ENCODE data around the gene CCR6. TPM values are rescaled to one million over a fixed set of nuclear protein-coding genes. Genes with fewer than 3 reads are reported as not detected.

Gene CCR6
- total RNA-seq (under 1 TPM in 1 of 5 donors, not detected in 4; 0.92 TPM), polyA plus RNA-seq (under 1 TPM in 1 of 3 donors, not detected in 2; 0.13 TPM)
- long read RNA-seq, donor 1, full-length matches to known transcripts = 2 of 2 reads
- long read RNA-seq, donor 1, partial matches to known transcripts = 0 of 2 reads
- long read RNA-seq, donor 1, other reads (novel, unspliced or antisense) = 0 of 2 reads
- long read RNA-seq, donor 2 = 0 reads
- long read RNA-seq, donor 3 = 0 reads
- long read RNA-seq, donor 4 = 0 reads
- long read RNA-seq, donor 5 = 0 reads
- long read RNA-seq, donor 6, partial matches to known transcripts = 0 of 2 reads
- long read RNA-seq, donor 6, other reads (novel, unspliced or antisense) = 0 of 2 reads
- long read RNA-seq, donor 7, partial matches to known transcripts = 0 of 1 reads
- long read RNA-seq, donor 7, other reads (novel, unspliced or antisense) = 0 of 1 reads
- long read RNA-seq, donor 8 = 0 reads
- long read RNA-seq, donor 9 = 0 reads
- long read RNA-seq, donor 10 = 0 reads

- Histone ChIP-seq H3K36me3 (no peaks in the 10 kb centered on the region), H3K9me3 (no peaks in the 10 kb centered on the region), H3K4me1 (peaks cover 0 to 8% (median 0%) of the 10 kb centered on the region in 4 donors), H3K4me3 (no peak within 1 kb of the TSS), H3K27me3 (peaks cover 0 to 23% (median 0%) of the 10 kb centered on the region in 3 donors), H3K27ac (peak within 1 kb of the TSS in 3 of 5 donors; percentile 15 to 35 (median 31))
- TF ChIP-seq POLR2AphosphoS5 (IDR thresholded peaks at IDR 0.05) (no peak), EP300 (IDR thresholded peaks at IDR 0.05) (no peak), CTCF (IDR thresholded peaks at IDR 0.05) (no peak), POLR2A (IDR thresholded peaks at IDR 0.05) (no peak)
- no peak for DNase-seq
- WGBS, 5 donors = 62 to 66% (median 63%) methylated on average over 8 of the region's 8 CpGs
- intact Hi-C loops (cut with DNase I; ENCODE audit: low total_unique reads) = no loop called here
Observed at GRCh38 chr6:167122827-167123657, at the start of gene CCR6. TSS of gene CCR6 (plus strand) at chr6:167123096. CDS start at chr6:167136135, 13,039 bp downstream.

- H3K4me1 ChIP-seq = no peaks in the 10 kb centered on the region
- peaks cover 0 to 18% (median 7%) of the 10 kb centered on the region in 4 donors for H3K9me3 ChIP-seq
- H3K4me3 ChIP-seq = no peak overlapping the region
- H3K27ac ChIP-seq = no peak overlapping the region
- TF ChIP-seq POLR2A (IDR thresholded peaks at IDR 0.05) = no peak
- TF ChIP-seq EP300 (IDR thresholded peaks at IDR 0.05) = no peak
- no peak for TF ChIP-seq POLR2AphosphoS5 (IDR thresholded peaks at IDR 0.05)
- TF ChIP-seq CTCF (IDR thresholded peaks at IDR 0.05) = no peak
- no peaks in the 10 kb centered on the region for H3K27me3 ChIP-seq
- intact Hi-C loops (cut with DNase I; ENCODE audit: low total_unique reads) = no loop called here
- DNase-seq = no peak
- H3K36me3 ChIP-seq = no peaks in the 10 kb centered on the region
Observed at GRCh38 chr6:167073679-167074274, 49.1 kb upstream of the CCR6 start.

- no peak for DNase-seq
- Histone ChIP-seq H3K4me1 (no peaks in the 10 kb centered on the region), H3K4me3 (no peak overlapping the region), H3K9me3 (peaks cover 0 to 13% (median 6%) of the 10 kb centered on the region in 4 donors), H3K27ac (no peak overlapping the region), H3K36me3 (no peaks in the 10 kb centered on the region), H3K27me3 (no peaks in the 10 kb centered on the region)
- TF ChIP-seq EP300 (IDR thresholded peaks at IDR 0.05) = no peak
- TF ChIP-seq POLR2A (IDR thresholded peaks at IDR 0.05) = no peak
- no peak for TF ChIP-seq POLR2AphosphoS5 (IDR thresholded peaks at IDR 0.05)
- no peak for TF ChIP-seq CTCF (IDR thresholded peaks at IDR 0.05)
- intact Hi-C loops (cut with DNase I; ENCODE audit: low total_unique reads) = no loop called here
- WGBS, 5 donors = 66 to 87% (median 73%) methylated on average over 15 of the region's 15 CpGs
Observed at GRCh38 chr6:167077241-167077932, 45.5 kb upstream of the CCR6 start.
